Glomerular visceral epithelial cell (primary cell): Measurements from ENCODE around the gene MEGF9.

ENCODE experiments used
- DNase-seq: peaks from one replicate; pipeline ENCODE4 v3.0.0-alpha.2; 2016; ENCODE audit errors: extremely low spot score

MEGF9 gene

DNA sequence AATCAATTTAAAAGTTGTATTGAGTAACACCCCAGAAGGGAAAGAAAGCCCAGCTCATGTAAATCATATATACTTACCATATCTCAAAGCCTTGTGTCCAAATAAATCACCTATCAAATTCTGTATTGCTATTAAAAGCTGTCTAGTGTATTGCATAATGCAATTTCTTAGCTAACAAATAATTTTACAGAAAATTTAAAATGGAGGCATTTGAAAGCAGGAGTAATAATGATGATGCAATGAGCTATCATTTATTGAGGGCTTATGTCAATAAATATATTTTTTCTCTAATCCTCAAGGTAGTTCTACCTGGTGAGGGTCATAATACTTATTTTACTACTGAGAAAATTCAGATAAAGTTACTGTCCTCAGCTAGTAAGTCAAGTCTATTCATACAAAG, 91.5 kb downstream of the MEGF9 start:
- DNase-seq: no peak

DNA sequence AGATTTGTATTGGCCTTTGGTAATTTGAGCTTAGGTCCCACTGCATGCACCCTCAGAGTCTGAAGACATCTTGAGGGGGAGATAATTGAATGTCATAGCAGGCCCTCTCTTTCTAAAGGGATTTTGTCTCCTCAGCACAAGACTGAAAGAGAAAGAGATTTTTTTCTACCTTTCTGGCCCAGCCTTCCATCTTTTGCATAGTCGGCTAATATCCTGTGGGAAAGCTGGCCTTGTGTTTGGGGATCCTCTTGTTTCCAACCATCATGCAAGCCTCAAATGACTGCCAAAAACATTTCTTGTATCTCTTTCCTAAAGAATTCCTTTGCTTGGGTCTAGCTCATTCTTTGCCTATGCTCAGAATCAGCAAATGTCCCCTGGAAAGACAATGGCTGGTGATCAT, 92.3 kb downstream of the MEGF9 start:
- DNase-seq: no peak

DNA sequence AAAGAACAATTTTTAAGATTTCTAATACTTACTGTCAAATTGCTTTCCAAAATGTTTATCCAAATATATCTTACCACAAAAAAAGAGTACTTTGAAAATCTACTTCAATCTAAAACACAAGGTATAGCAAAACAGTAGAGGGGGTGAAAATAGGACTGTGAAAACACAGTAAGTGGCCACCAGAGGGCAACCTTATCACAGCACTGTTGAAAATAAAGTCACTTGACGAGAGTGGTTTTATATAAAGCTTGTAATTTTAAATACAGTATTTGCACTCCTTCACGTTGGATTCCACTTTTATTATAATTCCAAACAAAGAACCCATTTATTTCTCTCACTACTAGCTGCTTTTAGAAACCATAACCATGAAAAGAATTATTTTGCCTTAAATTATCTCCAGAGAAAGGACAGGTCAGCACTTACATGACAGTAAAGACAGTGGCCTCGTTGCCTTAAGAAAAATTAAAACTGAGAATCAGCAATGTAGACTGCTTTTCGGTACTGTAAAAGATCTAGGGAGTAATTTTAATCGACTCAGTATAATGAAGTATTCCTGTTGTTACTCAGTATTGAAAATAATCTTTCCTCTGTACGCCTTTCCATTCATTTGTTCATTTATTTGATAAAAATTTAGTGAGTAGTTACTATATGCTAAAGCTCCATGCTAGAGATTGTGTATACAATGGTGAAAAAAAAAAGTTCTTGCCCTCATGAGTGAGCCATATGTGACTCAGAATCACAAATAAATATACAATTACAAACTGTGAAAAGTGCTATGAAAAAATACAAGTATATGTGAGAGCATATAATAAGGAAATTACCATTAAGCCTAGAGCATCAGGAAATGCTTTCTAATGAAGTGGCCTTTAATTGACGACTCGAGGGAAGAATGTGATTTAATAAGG, 94.3 kb downstream of the MEGF9 start:
- DNase-seq: peak; percentile 71

GRCh38 chr9:120616966-120617935, 97.0 kb downstream of the MEGF9 start:
- no peak for DNase-seq

- DNase-seq: no peak
Measured at GRCh38 chr9:120612218-120612617, 102.1 kb downstream of the MEGF9 start.

DNA sequence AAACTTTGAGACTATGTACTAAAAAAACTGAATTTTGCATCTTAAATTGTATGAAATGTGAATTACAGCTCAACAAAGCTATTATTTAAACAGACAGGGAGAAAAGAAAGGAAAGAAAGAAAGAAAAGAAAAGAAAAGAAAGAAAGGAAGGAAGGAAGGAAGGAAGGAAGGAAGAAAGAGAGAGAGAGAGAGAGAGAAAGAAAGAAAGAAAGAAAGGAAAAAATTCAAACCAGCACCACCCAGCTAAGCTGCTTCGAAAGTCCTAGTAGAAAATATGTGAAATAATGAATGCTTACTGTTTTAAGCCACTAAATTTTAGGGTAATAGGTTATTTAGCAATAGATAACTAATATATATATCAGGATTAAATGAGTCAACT, 102.6 kb downstream of the MEGF9 start:
- DNase-seq: no peak

GRCh38 chr9:120610975-120611689, 103.1 kb downstream of the MEGF9 start:
- DNase-seq: no peak

DNA sequence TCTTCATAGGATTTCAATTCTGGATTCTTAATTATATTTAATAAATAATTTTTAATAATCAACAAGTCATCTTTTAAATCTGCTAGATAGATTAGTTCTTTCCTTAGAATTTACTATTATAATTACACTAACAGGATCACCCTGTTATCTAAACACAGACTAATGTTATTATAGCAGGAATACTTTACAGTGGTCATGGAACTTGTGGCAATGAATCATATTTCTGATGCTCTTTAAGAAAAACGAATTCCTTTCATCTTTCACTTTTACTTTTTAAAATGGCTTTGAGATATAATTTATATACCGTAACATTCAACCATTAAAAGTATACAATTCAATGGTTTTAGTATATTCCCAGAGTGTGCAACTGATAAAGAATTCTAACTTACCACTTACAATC, 104.6 kb downstream of the MEGF9 start:
- peak; percentile 5 for DNase-seq

- no peak for DNase-seq
Measured at GRCh38 chr9:120608421-120608820, 105.8 kb downstream of the MEGF9 start.

DNA sequence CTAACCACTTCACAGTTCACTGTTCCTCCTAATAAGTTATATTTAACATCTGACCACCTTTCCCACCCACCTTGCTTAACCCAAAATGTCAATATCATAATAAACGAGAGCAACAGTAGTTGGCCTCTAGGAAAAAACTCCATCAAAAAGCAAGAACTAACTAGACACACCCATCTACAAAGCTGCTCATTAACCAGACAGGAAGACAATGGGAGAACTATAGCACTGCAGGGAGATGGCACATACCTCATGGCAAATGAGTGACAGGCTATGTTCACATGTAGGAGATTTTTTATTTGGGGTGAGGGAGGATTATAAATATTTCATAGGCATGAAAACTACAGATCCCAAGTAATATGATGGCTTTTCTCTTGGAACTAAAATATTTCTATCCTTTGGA, 110.7 kb downstream of the MEGF9 start:
- DNase-seq: no peak

GRCh38 chr9:120603010-120603409, 111.3 kb downstream of the MEGF9 start:
- no peak for DNase-seq

GRCh38 chr9:120593955-120594277, 120.4 kb downstream of the MEGF9 start:
- no peak for DNase-seq

GRCh38 chr9:120593250-120593954, 120.9 kb downstream of the MEGF9 start:
- no peak for DNase-seq

DNA sequence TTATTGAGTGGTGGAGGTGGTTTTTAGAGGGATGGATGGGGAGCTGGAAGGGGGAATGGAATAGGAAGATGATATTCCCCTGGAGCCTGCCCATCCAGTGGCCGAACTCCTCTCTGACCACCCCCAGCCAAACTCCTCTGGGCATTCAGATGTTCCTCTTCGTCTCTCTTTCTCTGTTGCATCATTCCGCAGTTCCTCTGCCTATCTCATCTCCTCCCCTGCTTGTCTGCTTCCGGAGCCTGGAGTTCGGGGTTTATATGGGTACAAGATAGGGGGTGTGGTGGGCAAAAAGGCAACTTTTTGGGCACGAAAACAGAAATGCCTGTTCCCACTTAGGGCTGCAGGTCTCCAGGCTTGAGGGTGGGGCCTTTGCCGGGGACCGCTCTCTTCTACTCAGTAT, 122.1 kb downstream of the MEGF9 start:
- DNase-seq: no peak

DNA sequence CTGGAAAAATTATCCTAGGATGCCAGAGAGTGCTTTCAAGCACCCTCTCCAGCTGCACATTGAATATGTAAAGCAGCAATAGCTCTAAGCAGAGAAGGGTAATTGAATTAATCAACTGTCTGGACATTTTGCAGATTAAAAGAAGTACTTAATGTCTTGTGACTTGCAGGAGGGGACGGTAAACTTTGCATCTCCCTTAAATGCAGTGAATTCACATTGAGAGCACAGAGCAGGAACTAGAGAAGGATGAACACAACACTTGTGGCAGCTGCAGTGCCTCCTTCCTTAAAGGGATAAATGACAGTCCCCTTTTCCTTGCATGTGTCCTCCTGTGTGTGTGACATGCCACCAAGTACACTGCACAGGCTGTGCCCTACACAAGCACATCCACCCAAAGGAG, 126.9 kb downstream of the MEGF9 start:
- DNase-seq: no peak

- peak; percentile 84 for DNase-seq
Measured at GRCh38 chr9:120583958-120584369, 130.3 kb downstream of the MEGF9 start.

- DNase-seq: peak; percentile 98
Measured at GRCh38 chr9:120580051-120580896, 134.0 kb downstream of the MEGF9 start, which contains the start of gene CDK5RAP2. TSS of gene CDK5RAP2 (minus strand) at chr9:120580167. CDS start at chr9:120579978, 189 bp downstream.

DNA sequence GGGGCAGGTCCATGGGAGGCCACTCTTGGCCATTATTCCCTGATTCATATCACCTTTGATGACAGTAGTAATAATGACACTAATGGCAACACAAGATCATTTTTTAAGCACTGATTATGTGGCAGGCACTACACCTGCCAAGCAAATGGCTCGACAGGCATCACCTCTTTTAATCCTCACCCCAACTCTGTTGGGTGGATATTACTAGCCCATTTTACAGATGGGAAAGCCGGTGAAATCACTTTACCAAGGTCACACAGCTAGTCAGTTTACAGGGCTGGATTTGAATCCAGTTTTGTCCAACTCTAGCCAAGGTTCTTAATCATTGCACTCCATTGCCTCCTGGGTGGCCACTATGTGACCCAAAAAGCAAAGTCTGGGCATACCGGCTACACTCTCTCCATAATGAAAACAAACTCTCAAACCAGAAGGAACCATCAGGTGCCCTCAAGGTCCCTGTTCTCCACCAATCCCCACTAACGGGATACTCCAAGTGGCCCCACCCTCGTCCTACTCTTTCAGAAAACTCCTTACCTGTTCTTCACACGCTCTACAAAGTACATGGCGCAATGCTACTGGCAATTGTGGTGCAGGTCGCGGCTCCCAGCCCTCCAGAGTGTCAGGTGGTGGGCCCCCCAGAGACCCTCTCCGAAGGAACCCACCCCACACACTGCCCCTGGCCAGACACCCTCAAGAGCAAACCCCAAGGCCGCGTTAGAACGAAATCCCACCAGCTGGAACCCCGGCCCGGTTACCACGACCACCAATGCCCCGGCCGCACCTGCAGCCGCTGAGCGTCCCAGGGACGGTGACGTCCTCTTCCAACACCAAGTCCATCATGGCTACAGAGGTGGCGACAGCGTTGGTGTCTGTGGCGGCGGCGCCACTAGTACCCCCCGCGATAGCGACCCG, 134.9 kb downstream of the MEGF9 start:
- DNase-seq: peak; percentile 26

DNA sequence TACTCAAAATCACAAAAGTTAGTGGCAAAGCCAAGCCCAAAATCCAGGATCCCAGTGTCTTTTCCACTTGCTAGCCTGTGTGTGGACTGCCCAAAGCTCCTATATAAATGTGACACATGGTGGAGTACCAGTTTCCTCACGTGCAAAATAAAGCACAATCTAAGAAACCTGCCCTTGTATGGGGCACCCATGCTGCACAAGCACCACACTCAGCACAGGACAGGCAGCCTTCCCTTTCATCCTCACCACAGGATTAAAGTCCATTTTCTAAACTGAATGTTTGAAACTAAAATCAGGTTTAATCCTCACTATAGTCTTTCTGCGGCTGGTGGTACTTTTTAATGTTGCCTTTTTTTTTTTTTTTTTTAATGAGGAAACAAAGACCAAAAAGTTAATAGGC, 139.8 kb downstream of the MEGF9 start:
- no peak for DNase-seq
